ENCODE data around the gene UTP11.

Gene UTP11

DNA sequence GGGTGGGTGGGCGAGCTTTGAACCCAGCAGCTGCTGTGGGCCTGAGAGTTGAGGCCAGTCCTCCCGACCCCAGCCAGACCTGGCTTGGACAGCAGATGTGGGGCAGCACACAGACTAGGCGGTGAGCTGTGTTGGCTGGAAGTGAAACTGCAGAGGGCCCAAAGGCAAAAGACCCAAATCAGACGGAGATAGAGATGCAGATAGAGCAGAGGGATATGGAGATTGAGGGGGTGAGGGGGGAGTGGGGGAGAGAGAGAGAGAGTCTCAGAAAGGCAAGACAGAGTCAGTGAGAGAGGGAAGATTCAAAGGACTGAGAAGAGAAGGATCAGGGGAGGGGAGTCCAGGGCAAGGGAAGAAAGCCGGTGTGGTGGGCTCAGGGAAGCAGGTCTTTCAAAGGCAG is 51.1 kb downstream of the UTP11 start:
- Histone ChIP-seq H3K4me1 (ENCODE audit: control insufficient read depth in 2 of 2, insufficient read depth in 1 of 2, low read depth in 1 of 2, low read length in 2 of 2) (peaks cover 12 to 18% of the 10 kb centered on the region in 2 donors), H3K79me1 (ENCODE audit: low read depth, low read length) (no peaks in the 10 kb centered on the region), H3K9ac (ENCODE audit: low read depth, low read length, poor library complexity) (no peak overlapping the region), H2BK5ac (ENCODE audit: low read length) (no peak overlapping the region), H2BK12ac (ENCODE audit: low read length) (no peak overlapping the region), H3K36me3 (replicated peaks in 1 of 2; ENCODE audit: control insufficient read depth in 2 of 2, insufficient read depth in 2 of 2, low read length in 2 of 2) (peaks cover 0 to 6% of the 10 kb centered on the region in 2 donors), H3K27ac (replicated peaks; ENCODE audit: low read length) (no peak overlapping the region), H3K4ac (ENCODE audit: low read length) (no peak overlapping the region), H3K4me3 (ENCODE audit: low read length in 2 of 2) (no peak overlapping the region), H2BK15ac (ENCODE audit: low read length) (no peak overlapping the region), H3K4me2 (ENCODE audit: insufficient read depth, low read length, poor library complexity, severe bottlenecking) (no peak overlapping the region), H2AK5ac (ENCODE audit: low read depth, low read length) (no peak overlapping the region), H4K91ac (ENCODE audit: low read depth, low read length, poor library complexity) (no peak overlapping the region), H3K18ac (ENCODE audit: low read length) (no peak overlapping the region), H3K9me3 (replicated peaks in 1 of 2; ENCODE audit: control insufficient read depth in 2 of 2, insufficient read depth in 1 of 2, low read depth in 1 of 2, low read length in 2 of 2) (peaks cover 0 to 2% of the 10 kb centered on the region in 2 donors), H3K14ac (ENCODE audit: low read length) (no peak overlapping the region), H3K27me3 (ENCODE audit: control insufficient read depth in 3 of 3, insufficient read depth in 3 of 3, low read depth in 1 of 3, low read length in 3 of 3) (no peaks in the 10 kb centered on the region), H2AFZ (ENCODE audit: low read length) (peak overlapping the region; percentile 81), H3K23ac (ENCODE audit: low read depth, low read length, poor library complexity) (no peak overlapping the region), H4K8ac (ENCODE audit: low read depth, low read length) (no peak overlapping the region), H2BK120ac (ENCODE audit: low read depth, low read length) (no peak overlapping the region)
- no CpG with 5 or more reads among the region's 5 CpGs for WGBS, 2 donors (ENCODE audit: extremely low coverage in 2 of 2, insufficient read length in 2 of 2, insufficient replicate concordance in 1 of 2)
- no peak for DNase-seq (ENCODE audit: low spot score)

DNA sequence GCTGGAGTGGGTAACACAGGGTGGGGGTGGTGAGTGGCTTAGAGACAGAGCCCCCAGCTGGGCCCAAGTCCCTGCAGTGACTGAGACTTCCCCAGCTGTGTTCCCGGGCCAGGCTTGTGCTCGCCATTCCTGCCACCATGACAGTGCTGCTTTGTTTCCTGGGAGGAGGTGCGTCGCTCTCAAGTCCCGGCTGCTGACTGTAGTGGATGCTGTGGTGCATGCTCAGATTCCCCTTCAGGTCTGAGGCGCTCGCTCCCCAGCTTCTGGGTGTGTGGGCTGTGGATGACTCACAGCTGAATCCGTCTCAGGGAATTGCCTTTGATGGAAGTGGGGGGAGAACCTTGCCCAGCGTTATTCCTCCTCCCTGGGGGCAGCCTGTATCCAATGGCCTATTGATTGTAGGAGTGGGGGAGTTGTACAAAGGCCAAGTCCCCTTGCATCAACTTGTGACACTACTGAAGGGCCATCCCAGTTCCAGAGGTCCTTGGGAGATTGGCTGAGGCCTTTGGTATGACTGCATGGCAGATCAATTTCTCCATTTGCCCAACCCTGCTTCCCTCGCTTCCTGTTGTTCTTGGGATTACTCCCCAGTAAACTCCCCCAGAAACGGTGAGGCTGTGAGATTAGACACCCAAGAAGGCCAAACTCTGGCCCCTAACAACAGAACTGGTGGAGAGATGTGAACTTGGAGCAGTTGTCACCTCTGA is 51.8 kb downstream of the UTP11 start:
- Histone ChIP-seq H3K9ac (ENCODE audit: low read depth, low read length, poor library complexity) (no peak overlapping the region), H3K9me3 (replicated peaks in 1 of 2; ENCODE audit: control insufficient read depth in 2 of 2, insufficient read depth in 1 of 2, low read depth in 1 of 2, low read length in 2 of 2) (peaks cover 0 to 2% of the 10 kb centered on the region in 2 donors), H3K4ac (ENCODE audit: low read length) (no peak overlapping the region), H3K27me3 (ENCODE audit: control insufficient read depth in 3 of 3, insufficient read depth in 3 of 3, low read depth in 1 of 3, low read length in 3 of 3) (no peaks in the 10 kb centered on the region), H4K91ac (ENCODE audit: low read depth, low read length, poor library complexity) (no peak overlapping the region), H3K36me3 (replicated peaks in 1 of 2; ENCODE audit: control insufficient read depth in 2 of 2, insufficient read depth in 2 of 2, low read length in 2 of 2) (peaks cover 0 to 3% of the 10 kb centered on the region in 2 donors), H3K4me3 (ENCODE audit: low read length in 2 of 2) (no peak overlapping the region), H2BK120ac (ENCODE audit: low read depth, low read length) (no peak overlapping the region), H2BK15ac (ENCODE audit: low read length) (peak overlapping the region; percentile 65), H3K14ac (ENCODE audit: low read length) (no peak overlapping the region), H2BK12ac (ENCODE audit: low read length) (no peak overlapping the region), H3K23ac (ENCODE audit: low read depth, low read length, poor library complexity) (no peak overlapping the region), H3K4me1 (ENCODE audit: control insufficient read depth in 2 of 2, insufficient read depth in 1 of 2, low read depth in 1 of 2, low read length in 2 of 2) (peaks cover 12 to 20% of the 10 kb centered on the region in 2 donors), H3K18ac (ENCODE audit: low read length) (peak overlapping the region; percentile 50), H3K4me2 (ENCODE audit: insufficient read depth, low read length, poor library complexity, severe bottlenecking) (no peak overlapping the region), H3K27ac (replicated peaks; ENCODE audit: low read length) (peak overlapping the region; percentile 12), H3K79me1 (ENCODE audit: low read depth, low read length) (no peaks in the 10 kb centered on the region), H2AFZ (ENCODE audit: low read length) (peak overlapping the region; percentile 81), H4K8ac (ENCODE audit: low read depth, low read length) (no peak overlapping the region), H2BK5ac (ENCODE audit: low read length) (no peak overlapping the region), H2AK5ac (ENCODE audit: low read depth, low read length) (no peak overlapping the region)
- no CpG with 5 or more reads among the region's 11 CpGs for WGBS, 2 donors (ENCODE audit: extremely low coverage in 2 of 2, insufficient read length in 2 of 2, insufficient replicate concordance in 1 of 2)
- no peak for DNase-seq (ENCODE audit: low spot score)

DNA sequence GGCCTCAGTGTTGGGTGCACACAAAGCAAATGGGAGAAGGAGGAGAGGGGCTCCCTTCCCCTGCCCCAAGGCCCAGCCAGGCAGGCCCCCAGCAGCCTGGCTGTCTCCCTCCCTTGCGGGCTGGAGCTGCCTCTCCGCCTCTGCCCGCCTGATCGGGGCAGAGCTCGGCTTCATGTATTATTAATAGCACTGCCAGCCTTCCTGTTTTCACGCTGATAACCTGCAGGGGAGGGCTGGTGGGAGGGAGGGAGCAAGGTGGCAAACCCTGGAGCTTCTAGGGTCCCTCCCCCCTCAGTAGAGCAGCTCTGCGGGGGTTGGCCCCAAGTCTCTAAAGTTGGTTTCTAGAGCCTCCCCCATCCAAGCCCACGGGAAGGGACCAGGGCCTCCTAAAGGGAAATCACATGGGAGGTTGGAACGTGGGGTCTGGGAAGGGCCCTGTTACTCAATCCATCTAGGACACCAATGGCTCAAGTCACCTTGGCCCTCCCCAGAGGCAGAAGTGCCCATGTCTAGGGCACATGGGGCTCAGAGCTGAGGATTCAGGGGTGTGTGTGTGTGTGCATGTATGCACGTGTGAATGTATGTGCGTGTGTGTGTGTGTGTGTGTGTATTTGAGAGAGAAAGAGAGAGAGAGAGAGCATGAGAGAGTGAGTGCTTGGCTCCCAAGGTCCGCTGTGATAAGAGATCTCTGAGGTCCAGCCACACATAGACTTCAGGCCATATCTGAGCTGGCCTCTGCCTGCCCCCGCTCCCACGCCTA is 55.9 kb downstream of the UTP11 start:
- H2BK12ac ChIP-seq (ENCODE audit: low read length), result no peak overlapping the region
- no peaks in the 10 kb centered on the region for H3K27me3 ChIP-seq (ENCODE audit: control insufficient read depth in 3 of 3, insufficient read depth in 3 of 3, low read depth in 1 of 3, low read length in 3 of 3)
- no peak overlapping the region for H4K8ac ChIP-seq (ENCODE audit: low read depth, low read length)

DNA sequence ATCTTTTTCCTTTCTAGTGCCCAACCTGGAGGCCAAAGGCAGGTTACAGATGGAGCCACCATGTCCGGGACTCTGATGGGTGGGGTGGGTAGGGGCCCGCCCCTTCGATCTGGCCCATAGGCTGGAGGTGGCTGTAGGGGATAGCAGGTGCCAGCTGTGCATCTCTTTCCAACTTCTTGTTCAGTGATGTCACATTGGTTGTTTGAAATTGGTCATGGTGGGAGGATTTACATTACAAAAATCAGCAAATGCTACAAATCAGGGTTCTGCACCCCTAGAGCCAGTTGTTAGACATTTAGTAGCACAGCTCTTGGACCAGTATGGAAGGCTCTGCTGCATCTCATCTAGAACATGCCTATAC is 56.4 kb downstream of the UTP11 start:
- no peaks in the 10 kb centered on the region for H3K27me3 ChIP-seq (ENCODE audit: control insufficient read depth in 3 of 3, insufficient read depth in 3 of 3, low read depth in 1 of 3, low read length in 3 of 3)
- no peak overlapping the region for H2BK5ac ChIP-seq (ENCODE audit: low read length)
- no peak overlapping the region for H3K4me3 ChIP-seq (ENCODE audit: low read length in 2 of 2)
- DNase-seq (ENCODE audit: low spot score), result no peak
- no peak overlapping the region for H3K23ac ChIP-seq (ENCODE audit: low read depth, low read length, poor library complexity)
- no peak overlapping the region for H4K91ac ChIP-seq (ENCODE audit: low read depth, low read length, poor library complexity)
- WGBS, 2 donors (ENCODE audit: extremely low coverage in 2 of 2, insufficient read length in 2 of 2, insufficient replicate concordance in 1 of 2), result no CpG with 5 or more reads among the region's 3 CpGs
- no peak overlapping the region for H3K14ac ChIP-seq (ENCODE audit: low read length)
- H2BK120ac ChIP-seq (ENCODE audit: low read depth, low read length), result no peak overlapping the region
- peaks cover 18 to 40% of the 10 kb centered on the region in 2 donors for H3K4me1 ChIP-seq (ENCODE audit: control insufficient read depth in 2 of 2, insufficient read depth in 1 of 2, low read depth in 1 of 2, low read length in 2 of 2)
- no peak overlapping the region for H3K9ac ChIP-seq (ENCODE audit: low read depth, low read length, poor library complexity)
- no peaks in the 10 kb centered on the region for H3K9me3 ChIP-seq (replicated peaks in 1 of 2; ENCODE audit: control insufficient read depth in 2 of 2, insufficient read depth in 1 of 2, low read depth in 1 of 2, low read length in 2 of 2)
- H3K36me3 ChIP-seq (replicated peaks in 1 of 2; ENCODE audit: control insufficient read depth in 2 of 2, insufficient read depth in 2 of 2, low read length in 2 of 2), result peaks cover 0 to 8% of the 10 kb centered on the region in 2 donors
- H3K18ac ChIP-seq (ENCODE audit: low read length), result no peak overlapping the region
- H2AK5ac ChIP-seq (ENCODE audit: low read depth, low read length), result no peak overlapping the region
- H3K79me1 ChIP-seq (ENCODE audit: low read depth, low read length), result no peaks in the 10 kb centered on the region
- H4K8ac ChIP-seq (ENCODE audit: low read depth, low read length), result no peak overlapping the region
- no peak overlapping the region for H2AFZ ChIP-seq (ENCODE audit: low read length)
- no peak overlapping the region for H3K27ac ChIP-seq (replicated peaks; ENCODE audit: low read length)
- H3K4ac ChIP-seq (ENCODE audit: low read length), result no peak overlapping the region
- no peak overlapping the region for H2BK12ac ChIP-seq (ENCODE audit: low read length)
- no peak overlapping the region for H2BK15ac ChIP-seq (ENCODE audit: low read length)
- no peak overlapping the region for H3K4me2 ChIP-seq (ENCODE audit: insufficient read depth, low read length, poor library complexity, severe bottlenecking)

More for the DNA sequence above, 55.9 kb downstream of the UTP11 start:
- Histone ChIP-seq H2BK120ac (ENCODE audit: low read depth, low read length) (no peak overlapping the region), H3K4ac (ENCODE audit: low read length) (no peak overlapping the region), H2AFZ (ENCODE audit: low read length) (no peak overlapping the region), H3K9ac (ENCODE audit: low read depth, low read length, poor library complexity) (no peak overlapping the region), H3K23ac (ENCODE audit: low read depth, low read length, poor library complexity) (no peak overlapping the region), H3K79me1 (ENCODE audit: low read depth, low read length) (no peaks in the 10 kb centered on the region), H3K18ac (ENCODE audit: low read length) (no peak overlapping the region), H3K4me1 (ENCODE audit: control insufficient read depth in 2 of 2, insufficient read depth in 1 of 2, low read depth in 1 of 2, low read length in 2 of 2) (peaks cover 17 to 39% of the 10 kb centered on the region in 2 donors), H2BK15ac (ENCODE audit: low read length) (no peak overlapping the region), H2BK5ac (ENCODE audit: low read length) (no peak overlapping the region), H3K4me2 (ENCODE audit: insufficient read depth, low read length, poor library complexity, severe bottlenecking) (no peak overlapping the region), H3K4me3 (ENCODE audit: low read length in 2 of 2) (no peak overlapping the region), H3K9me3 (replicated peaks in 1 of 2; ENCODE audit: control insufficient read depth in 2 of 2, insufficient read depth in 1 of 2, low read depth in 1 of 2, low read length in 2 of 2) (no peaks in the 10 kb centered on the region), H4K91ac (ENCODE audit: low read depth, low read length, poor library complexity) (no peak overlapping the region), H3K14ac (ENCODE audit: low read length) (no peak overlapping the region), H3K36me3 (replicated peaks in 1 of 2; ENCODE audit: control insufficient read depth in 2 of 2, insufficient read depth in 2 of 2, low read length in 2 of 2) (peaks cover 0 to 8% of the 10 kb centered on the region in 2 donors), H3K27ac (replicated peaks; ENCODE audit: low read length) (no peak overlapping the region), H2AK5ac (ENCODE audit: low read depth, low read length) (no peak overlapping the region)
- DNase-seq (ENCODE audit: low spot score), result no peak
- 100% methylated on average over 1 of the region's 14 CpGs; no CpG with 5 or more reads in 1 of the 2 donors for WGBS, 2 donors (ENCODE audit: extremely low coverage in 2 of 2, insufficient read length in 2 of 2, insufficient replicate concordance in 1 of 2)

Measured in neuronal stem cell (in vitro differentiated cells).